GM19328 (cell line): ENCODE results near the gene GALNT15.

Experiments
- ATAC-seq: cut with Tn5 transposase; IDR thresholded peaks from one replicate; pipeline ENCODE4 v1.9.1; 2021; ENCODE audit warnings: mild to moderate bottlenecking, moderate library complexity; ENCODE audit not compliant: unreplicated experiment

Gene GALNT15

DNA sequence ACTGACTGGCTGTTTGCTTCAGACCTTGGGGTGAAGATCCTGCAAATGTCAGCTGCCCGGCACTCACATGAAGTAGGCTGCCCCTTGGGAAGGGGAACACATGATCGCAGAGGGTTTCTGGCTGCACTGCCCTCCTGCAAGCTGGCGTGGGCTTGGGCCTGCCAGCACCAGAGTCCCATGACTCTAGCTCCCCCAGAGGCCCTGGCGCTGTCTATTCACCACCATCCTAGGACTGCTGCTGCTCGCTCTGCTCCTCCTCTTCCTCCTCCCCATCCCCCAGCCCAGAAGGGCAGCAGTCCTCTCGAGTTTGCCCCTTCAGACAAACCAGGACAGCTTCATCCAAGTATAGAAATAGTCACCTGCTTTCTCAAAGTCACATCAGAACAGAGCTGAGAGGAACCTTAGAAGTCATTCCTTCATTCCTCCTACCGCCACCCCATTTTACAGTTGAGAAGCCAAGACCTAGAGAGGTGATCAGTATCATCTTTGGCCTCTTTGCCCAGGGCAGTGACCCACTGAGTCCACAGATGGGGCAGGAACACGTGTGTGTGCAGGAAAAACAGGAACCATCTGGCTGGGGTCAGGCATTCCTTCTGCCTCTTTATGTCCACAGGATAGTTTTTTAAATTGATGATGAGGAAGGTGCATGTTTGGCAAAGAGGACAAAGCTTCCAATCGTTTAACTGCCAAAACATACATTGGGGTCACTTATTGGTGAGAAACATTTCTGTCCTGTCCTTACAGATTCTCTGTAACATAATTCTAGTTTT, 77.0 kb downstream of the GALNT15 start:
- ATAC-seq: no peak

DNA sequence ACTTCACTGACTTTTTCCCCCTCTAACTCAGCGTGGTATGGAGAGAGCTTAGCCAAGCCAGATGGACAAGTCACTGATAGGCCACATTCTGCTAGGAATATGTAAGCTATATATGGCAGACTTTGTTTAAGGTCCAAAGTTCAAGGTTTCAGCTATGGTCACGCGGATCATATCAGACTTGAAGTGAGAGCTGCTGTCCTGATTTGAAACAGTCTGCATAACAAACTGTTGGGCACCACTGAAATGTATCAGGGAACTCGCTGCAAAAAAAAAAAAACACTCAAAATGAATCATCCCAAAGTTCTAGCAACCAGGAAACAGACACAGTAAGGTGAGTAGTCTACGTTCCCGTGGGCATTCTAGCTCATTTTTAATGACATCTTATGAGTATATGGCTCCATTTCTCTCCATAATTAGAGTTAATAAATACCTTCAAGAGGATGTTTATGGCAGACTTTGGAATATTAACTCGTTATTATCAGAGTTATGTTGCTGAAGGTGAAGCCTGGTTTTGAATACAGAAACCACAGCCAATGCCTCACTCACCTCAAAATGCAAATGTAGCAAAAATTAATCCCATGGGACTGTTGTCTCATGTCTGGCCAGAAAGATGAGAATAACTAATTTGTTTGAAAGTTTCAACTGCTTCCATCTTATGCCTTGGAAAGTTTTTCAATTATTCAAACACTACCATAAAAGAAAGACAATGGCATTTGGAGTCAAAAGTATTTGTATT, 77.9 kb downstream of the GALNT15 start:
- ATAC-seq: no peak

DNA sequence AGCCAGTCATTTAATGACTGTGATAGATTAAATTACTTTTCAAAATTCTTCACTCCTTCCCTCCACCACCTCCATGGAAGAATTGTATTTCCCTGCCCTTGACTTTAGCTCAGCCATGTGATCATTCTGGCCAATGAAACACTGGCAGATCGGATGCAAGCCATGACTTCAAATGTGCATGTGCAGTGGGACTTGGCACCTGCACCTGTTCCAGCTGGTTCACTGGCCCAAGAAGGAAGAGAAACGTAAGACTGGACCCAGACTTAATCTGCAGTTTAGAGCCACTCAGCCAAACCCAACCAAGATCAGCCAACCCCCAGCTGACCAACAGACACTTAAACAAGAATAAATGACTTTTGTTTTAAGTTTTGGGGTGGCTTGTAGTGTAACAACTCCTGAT, 78.5 kb downstream of the GALNT15 start:
- no peak for ATAC-seq

DNA sequence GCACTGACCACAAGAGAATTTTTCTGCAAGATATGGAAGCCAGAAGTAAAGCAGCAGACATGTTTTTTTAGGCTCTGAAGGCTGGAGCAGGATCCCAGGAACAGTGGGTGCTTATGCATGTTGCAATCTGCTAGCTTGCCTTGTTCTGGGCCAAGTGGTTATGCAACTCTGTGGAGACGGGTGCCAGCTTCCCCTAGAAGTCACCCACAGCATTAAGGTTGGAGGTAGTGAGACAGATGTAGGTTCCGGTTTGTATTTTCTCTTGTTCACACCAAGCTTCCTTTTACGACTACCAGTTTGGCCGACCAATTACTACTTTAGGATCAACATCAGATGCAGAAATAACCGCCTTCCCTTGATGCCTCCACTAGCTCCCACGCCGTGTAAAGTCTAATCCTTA, 79.1 kb downstream of the GALNT15 start:
- no peak for ATAC-seq

DNA sequence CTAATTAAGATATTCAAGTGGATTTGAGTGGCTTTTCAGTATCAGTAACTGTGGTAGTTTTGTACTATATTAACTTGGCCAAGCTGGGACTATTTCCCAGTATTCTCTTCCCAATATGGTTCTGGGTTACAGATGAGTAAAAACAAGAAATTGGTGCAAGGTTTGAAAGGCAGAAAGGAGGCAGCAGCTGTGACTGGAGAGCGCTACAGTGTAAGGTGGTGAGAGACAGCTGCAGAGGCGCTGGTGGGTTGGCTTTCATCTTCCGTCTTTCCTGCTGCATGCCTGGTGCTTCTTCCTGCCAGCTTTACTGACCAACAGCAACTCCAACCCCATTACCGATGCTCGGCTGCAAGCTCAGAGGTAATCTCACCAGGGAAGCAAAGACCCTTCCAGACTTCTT, 80.4 kb downstream of the GALNT15 start:
- no peak for ATAC-seq

DNA sequence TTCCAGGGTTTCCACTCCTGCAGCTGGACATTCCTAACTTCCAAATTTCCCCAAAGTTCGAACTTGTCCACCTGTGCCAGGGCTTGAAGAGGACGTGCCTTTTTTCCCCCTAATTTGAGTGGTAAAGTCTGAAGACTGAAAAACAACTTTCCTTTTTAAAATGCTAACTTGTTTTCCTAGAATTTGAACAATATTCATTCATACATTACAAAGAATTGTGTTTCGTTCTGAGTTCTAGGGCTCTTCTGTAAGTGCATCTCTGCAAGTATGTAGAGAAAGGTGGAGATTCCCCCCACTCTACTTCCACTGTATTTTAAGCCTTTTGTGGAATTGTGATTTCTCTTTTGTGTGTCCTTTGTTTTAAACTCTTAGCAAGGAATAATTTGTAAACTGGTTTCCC, 80.8 kb downstream of the GALNT15 start:
- no peak for ATAC-seq

DNA sequence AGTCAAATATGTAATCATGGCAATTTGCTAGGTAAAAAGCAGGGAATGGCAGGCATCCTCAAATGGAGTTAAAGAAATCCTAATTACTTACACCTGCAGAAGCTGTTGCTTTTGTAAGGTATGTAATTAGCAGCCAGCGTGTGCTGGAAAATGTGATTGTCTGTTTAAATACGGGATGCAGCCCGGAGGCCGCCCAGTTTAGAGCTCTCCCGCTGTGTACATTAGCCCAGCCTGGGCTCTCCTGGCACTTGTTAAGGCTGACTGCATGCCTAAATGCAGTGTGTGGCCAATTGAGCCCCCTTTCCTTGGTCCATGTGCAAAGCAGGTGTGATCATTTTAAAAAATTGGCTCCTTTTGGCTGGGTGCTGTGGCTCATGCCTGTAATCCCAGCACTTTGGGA, 81.2 kb downstream of the GALNT15 start:
- no peak for ATAC-seq

DNA sequence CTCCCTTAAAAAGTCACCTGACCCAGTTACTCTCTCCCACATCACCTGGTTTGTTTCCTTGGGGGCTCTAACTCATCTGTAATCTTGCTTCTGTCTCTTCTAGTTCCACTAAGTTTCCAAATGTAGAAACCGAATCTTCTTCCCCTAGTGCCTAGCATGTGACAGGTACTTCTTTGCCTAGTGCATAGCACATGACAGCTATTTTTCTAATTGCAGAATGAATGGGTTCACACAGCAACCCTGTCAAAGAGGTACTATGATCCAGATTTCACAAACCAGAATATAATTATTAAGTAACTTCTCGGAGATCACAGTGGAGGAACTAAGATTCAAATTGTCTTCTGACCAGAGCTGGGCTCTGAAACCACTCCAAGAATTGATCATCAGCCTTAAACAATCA, 82.8 kb downstream of the GALNT15 start:
- ATAC-seq: no peak

DNA sequence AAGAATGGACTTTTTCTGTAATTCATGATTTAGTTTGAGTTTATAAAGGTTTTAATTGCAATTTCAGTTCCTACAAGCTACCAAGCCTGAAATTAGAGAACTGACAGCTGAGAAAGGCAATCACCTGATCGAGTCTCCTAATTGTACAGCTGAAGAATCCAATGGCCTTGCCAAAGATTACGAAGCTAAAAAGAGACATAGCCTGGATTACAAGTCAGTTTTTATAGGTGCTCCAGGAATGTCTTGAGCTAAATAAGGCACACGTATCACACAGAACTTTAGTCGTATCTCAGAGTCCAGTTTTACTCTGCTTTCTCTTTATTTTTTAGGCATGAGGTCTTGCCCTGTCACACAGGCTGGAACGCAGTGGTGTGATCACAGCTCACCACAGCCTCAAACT, 83.7 kb downstream of the GALNT15 start:
- no peak for ATAC-seq

DNA sequence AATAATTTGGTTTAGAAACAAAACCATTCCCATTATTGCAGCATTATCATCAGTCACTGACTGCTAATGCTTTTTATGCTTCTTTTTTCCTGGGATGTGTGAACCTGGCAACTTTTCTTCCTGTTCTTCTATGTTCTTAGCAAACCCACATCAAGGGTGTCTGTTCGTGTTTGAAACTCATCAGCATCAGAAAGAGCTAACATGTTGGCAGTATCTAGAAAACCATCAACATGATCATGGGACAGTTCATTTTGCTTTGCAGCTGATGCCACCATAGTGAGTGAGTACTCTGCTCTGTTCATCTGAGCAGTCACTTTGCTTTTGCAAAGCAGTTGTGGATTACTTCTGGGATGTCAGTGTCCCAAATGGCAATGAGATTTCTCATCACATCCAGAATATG, 84.4 kb downstream of the GALNT15 start:
- ATAC-seq: no peak

DNA sequence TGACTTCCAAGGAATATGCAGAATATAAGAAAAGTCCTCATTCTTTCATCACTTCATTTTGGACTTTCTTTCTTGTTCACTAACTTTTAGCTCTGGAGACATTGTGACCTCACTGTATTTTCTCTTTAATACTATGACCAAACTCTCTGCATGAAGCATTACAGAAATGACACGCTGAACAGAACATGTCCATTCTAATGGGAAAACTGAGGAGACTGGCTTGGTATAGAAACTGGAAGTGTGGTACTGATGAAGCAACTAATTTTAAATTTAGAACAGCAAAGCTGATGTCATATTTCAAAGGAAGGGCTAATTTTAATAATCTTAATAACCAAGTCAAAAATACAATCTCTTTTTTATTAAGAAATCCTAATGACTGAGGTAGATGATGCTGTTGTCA, 85.6 kb downstream of the GALNT15 start:
- ATAC-seq: no peak

DNA sequence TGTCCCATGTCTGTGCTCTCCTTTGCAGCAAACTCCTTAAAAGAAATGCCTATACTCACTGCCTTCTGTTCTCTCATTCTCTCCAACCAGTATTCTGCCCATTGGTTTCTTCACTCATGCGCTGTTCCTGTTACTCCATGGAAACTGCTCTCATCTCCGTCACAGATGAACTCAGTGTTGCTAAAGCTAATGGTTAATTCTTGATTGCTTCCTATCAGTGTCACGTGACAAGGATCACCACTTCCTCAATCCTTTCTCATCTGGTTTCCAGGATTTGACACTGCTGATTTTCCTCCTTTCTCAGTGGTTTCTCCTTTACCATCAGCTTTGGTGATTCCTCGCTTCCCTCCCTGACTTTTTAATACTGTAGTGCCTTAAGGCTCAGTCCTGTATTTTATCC, 87.7 kb downstream of the GALNT15 start:
- ATAC-seq: no peak

DNA sequence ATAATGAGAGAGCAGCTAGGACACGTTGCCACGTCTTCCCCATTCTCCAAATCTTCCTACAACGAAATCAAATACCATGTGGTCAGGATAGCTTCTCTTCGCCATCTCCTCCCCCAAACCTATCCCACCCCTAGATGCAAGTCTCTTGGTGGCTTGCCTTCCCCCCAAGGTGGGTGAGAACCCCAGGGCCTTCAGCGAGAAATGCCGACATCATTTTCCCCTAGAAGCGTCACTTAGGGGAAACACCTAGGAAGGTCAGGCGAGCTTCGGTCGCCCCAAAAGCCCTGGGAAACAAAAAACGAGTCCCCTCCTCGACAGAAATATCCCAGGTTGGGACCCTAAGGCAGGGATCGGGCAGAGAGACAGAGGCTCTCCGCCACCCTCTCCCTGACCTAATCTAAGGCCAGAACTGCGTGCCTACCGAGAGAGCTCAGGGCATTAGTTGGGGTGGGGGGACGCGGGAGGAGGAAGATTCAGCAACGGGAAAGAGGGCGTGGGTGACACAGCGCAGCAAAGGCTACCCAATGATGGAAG, 89.8 kb downstream of the GALNT15 start:
- ATAC-seq: peak; percentile 1

DNA sequence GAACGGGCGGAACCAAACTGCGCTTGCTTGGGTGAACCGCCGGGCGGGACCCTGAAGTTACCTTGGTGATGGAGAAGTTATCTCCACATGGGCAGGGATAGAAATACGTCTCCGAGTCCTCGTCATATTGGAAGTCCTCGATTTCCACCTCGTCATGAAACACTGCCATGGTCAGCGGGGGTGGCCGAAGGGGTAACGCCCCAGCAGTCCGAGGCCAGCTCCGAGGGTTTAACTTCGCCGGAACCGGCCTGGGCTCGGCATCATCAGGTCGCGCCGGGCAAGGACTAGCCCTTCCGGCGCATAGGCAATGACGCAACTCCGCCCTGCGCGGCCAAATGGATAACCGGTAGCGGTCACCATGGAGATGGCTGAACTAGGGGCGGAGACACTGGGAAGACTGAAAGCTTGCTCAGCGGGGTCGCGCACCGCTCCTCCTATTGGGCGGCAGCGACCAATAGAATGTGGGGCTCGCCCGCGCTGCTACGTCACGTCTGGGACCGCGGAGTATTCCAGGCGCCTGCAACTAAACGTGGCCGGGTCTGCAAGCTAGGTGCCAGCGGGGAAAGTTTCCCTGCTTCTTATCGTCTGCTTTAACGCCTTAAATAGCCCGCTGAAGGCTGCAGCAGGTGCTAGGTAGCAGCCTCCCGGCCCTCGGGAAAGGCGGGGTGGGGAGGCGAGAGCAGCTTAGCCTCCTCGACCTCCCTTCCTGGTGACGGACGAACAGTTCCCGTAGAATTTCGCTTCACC, 90.4 kb downstream of the GALNT15 start, which contains the start of the genes DPH3 and OXNAD1:
DPH3 (minus strand) TSS at position 236 of the 747 bp plus-strand sequence; CDS start at position 169, 67 bp downstream.
OXNAD1 (plus strand) TSS at position 505 of the 747 bp plus-strand sequence. CDS start 5,741 bp downstream, outside the sequence.
- ATAC-seq: peak; percentile 99

DNA sequence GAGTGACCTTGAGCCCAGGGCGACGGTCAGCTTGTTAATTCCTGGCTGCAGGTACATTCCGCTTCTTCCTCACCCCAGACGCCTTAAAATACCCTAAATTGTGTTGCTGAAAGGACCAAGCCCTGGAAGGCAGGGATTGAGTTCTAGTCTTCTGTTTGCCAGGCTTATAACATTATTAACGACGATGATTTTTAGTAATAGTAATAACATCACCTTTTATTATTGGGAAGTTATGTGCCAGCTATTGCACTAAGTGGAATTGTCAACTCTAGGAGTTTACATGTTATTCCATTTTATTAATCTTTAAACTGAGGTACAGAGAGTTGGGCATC, 90.9 kb downstream of the GALNT15 start:
- ATAC-seq: no peak

DNA sequence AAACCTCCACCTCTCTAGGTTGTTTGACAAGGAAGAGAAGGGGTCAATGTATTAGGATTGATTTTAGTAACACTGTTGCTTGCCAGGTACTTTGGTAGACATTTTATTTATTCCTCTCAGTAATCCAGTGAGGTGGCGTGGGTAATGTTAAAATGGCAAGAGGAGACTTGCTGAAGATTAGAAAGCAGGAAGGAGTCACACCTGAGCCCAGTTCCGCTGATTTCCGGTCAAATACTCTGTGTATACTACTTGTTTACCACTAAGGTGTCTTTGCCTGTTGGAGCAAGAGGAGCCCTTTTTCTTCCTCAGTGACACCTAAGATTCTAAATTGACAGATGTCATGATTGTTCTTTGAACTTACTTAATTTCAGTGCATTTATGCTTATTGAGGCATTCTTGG, 92.2 kb downstream of the GALNT15 start:
- ATAC-seq: no peak

DNA sequence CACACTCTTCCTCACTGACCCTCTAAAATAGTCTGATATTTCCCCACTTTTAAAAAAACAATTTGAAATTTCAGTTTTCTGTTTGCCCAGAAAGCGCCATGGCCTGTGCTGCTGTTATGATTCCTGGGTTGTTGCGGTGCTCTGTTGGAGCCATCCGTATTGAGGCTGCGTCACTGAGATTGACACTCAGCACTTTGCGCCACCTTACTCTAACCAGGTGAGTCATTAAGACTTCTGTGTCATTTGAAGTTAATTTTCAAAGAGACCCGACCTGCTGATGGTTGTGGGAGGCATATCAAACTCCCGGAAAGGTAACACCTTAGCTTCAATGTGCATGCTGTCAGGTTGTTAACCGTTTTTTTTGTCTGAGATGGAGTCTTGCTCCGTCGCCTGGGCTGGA, 96.4 kb downstream of the GALNT15 start:
- no peak for ATAC-seq

DNA sequence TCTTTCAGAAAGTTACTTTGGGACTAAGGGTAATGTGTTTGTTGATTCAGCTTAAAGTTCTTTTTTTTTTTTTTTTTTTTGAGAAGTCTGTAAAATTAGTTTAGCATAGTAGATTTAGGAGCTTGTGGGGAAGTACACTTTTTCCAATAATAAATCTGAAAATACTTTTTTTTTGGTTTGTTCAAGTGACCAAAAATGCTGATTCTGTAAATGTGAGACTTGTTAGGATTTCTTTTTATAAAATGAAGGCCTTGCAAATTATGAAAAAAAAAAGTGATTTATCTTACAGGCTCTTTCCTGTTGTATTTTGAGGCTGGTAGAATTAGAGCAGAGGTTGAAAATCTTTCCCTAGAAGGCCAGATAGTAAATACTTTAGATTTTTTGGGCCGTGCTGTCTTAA, 98.1 kb downstream of the GALNT15 start:
- no peak for ATAC-seq

DNA sequence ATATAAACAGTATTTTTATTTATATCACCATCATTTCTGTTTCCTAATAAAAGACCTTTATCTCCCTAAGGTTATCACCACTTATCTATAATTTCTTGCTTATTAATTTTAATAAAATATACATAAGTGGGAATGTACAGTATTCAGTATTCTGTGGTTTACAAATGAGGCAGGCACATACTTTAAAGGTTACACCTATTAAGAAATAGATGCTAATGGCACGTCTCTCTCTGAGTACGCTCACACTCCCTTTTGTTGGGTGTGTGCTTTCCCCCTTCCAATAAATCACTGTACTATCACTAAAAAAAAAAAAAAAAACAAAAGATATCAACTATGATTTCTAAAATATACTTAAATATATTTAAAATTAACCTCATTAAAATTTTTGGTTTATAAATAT, 99.4 kb downstream of the GALNT15 start:
- no peak for ATAC-seq

DNA sequence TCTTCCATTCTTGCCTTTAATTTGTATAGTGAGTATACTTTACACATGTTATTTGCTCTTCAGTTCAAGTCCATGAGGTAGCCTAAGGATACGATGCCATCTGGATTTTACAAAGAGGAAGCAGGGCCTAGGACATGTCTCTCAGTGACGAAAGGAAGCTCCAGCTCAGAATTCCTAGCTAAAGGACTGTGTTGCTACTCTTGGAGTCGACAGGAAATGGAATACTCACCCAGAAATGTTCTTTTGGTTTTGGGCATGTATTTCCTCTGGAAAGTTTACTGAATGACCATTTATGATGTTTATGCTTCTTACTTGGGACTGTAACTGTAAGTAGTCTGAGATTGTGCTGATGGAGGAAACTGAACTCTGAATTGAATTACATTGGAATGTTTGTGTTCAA, 103.0 kb downstream of the GALNT15 start:
- no peak for ATAC-seq

DNA sequence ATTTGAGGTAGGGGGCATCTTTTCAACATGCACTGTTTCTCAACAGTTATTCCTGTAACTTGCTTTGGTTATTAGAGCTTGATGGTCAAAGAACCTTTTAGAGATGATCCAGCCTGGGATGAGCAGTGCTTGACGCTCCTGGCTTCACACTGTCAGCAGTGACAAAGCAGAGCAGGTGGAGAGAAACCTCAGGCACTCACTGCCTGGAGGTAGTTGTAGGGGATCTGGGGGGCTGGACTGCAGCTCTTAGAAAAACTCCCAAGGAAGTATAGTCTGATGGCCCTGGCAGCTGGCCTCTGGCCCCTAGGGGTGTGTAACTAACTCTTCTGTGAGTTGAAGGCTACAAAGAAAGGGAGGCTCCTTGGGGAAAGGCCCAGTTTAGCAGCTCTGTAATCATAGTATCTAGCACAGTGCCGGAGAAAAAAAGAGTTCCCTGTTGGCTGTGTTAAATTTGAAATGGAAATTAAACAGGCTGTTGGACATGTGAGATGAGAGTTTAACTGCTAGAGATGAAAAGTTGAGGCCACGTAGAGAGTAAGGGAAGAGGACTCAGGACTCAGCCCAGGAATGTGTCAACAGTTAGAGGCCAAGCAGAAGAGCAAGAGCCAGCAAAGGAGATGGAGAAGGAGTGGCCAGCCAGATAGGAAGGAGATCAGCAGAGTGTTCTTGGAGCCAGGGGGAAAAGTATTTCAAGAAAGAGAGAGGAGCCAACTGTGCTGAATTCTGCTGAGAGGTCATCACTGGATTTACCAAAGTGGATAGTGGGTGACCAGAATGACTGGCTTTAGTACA, 104.7 kb downstream of the GALNT15 start:
- ATAC-seq: no peak
